Measurements from ENCODE around the gene PTGER1.

GRCh38 chr19:14487370-14488125, 12.4 kb upstream of the PTGER1 start:
- TF ChIP-seq GATA2 (IDR thresholded peaks at IDR 0.05; ENCODE audit: low read depth, low read length) (no peak), GATA3 (IDR thresholded peaks at IDR 0.05; ENCODE audit: low read depth, low read length) (no peak)
